NCI-H774 (cell line): ENCODE results near the gene ACAN.

Experiments used
- DNase-seq: peaks from one replicate; lab custom pipeline; 2025; lab: John Stamatoyannopoulos, UW

ACAN gene

DNA sequence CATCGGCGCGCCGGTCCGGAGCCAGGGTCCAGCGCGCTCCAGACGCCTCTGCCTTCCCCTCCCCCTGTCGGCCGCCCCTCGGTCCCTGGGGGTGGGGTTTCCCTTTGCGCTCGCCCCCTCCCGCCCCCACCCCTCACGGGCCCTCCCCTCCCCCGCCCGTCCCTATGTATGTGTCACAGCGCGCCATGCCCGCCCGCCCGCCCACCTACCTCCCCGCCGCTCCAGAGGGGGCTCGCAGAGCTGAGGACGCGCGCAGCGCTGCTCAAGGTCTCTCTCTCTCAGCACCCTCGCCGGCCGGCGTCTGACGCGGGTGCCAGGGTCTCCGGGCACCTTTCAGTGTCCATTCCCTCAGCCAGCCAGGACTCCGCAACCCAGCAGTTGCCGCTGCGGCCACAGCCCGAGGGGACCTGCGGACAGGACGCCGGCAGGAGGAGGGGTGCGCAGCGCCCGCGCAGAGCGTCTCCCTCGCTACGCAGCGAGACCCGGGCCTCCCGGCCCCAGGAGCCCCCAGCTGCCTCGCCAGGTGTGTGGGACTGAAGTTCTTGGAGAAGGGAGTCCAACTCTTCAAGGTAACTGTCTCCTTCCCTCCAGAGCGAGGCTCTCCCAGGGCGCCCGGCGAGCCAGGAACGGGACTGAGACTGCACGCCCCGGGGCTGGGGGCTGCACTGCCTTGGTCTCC, at the start of gene ACAN:
Gene ACAN, plus strand, starts transcription at position 196 of the 679 bp plus-strand sequence. CDS start 32,771 bp downstream, outside the sequence.
- no peak for DNase-seq

DNA sequence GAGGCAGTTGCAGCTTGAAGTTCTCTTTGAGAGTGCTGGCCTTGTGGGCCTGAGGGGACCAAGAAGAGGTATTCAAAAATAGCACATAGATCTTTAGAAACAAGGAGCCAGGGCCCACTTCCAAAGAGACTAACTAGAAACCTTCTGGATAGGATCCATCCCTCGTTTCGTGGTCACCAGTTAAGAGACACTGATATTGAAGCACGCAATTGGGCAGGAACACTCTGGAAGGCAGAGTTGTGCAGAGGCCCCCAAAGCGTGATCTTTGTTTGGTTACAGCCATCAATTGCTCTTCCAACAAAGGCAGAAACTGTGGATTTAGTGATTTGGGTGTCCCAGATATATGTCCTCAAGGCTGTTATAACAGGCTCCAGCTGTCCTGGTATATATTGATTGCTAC, 46.7 kb upstream of the ACAN start:
- DNase-seq: no peak

DNA sequence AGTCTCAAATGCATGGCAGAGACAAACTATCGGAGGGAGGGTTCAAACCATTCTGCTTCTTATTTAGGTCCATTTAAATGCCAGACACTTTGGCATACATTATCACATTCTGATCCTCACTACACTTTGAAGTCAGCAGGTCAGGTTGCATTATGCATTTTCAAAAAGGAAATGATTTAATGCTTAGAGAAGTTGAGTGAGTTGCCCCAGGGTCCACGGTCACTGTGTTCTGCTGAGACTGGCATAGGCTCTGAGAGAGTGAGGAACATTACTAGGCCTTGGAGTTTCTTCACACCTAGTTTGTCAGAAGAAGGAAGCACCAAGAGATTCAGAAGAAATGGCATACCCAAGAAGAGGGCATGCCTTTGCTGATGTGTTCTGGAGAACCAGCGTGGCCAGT, 46.3 kb upstream of the ACAN start:
- no peak for DNase-seq

DNA sequence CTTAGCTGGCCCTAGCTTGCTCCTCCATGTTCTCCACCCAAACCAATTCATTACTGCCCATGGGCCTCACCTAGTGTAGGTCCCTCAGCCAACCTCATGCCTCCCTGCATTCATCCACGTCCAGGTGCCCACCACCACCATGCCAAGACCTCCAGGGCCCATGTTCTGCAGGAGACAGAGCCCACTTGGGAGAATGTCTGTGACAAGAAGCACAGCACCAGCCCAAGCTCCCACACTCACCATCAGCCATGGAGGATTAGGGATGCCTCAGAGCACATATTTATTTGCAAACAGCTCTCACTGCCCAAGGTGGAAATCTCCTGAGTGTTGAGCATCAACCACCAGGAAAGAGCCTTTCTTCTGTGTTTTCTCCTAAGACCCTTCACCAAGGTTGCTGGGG, 43.4 kb upstream of the ACAN start:
- no peak for DNase-seq

DNA sequence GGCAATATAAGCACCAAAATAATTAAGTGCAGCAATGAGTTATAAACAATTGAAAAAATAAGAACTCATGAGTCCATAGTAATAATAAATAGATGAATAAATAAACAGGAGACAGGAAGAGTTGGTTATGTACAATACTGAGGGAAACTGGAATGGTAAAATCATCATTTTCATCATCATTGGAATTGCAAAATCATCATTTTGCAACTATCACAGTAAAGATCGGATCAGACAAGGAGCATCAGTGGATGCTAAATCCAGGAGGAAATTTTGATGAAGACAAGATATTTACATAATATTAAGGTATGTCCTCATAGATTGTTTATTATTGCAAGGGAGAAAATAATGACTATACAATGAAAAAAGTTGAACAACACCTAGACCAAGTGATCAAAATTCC, 38.8 kb upstream of the ACAN start:
- DNase-seq: no peak

DNA sequence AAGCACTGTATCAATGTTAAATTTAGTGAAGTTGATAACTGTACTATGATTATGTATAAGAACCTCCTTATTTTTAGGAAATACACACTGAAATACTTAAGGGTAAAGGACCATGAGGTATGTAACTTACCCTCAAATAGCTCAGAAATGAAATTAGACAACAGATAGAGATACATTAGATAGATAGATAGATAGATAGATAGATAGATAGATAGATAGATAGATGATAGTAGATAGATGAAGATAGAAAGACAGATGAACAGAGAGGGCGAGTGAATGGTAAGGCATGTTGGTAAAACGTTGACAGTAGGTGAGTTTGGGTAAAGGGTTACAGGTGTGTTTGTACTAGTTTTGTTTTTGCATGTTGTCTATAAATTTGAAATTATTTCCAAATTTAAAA, 38.0 kb upstream of the ACAN start:
- no peak for DNase-seq

DNA sequence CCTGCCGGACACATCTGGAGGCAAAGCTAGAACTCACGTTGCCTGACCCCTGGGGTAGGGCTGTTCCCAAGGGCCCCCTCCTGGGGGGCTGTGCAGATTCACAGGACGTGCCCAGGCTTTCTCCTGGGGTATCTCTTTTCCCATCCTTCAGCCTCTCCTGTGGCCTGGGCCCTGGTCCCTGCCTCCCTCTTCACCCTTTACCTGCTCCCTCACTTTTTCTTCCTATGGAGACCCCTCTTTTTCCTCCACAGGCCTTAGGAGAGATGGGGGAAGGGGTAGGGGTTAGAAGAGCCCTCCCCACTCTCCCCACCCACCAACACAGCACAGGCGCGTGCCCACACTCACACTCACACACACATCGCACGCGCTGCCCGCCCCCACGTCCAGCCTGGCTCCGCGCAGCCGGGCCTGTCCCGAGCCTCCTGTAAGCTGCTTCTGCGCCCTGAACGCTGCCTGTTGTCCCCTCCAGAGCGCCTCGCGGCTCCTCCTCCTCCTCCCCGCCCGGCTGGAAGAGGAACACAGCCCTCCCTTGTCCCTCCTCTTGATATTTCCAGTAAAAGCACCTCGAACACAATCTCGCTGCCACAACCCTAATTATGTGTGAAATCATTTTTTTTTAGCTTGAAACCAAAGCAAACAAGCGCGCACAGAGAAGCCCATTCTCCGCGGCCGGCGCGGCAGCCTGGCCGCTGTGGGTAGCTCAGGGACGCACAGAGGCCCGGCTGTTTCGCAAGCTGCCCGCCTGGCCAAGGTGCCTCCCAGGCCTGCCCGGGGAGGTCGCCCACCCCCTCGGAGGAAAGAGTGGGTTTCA, 33.9 kb upstream of the ACAN start:
- no peak for DNase-seq

DNA sequence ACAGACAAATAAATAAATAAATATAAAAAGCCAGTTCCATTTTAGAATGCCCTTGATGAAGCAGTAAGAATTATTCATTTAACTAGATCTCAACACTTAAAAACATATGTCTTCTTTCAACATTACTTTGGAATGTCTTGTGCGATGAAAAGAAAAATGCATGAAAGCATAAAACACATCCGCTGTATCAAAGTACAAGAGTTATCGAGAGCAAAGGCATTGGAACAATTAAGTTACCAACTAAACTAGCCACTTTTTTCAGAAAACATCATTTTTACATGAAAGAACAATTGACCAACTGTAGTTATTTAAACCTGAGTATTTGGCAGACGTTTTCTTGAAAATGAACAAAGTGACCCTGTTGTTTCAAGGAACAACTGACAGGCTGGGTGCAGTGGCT, 27.5 kb upstream of the ACAN start:
- no peak for DNase-seq

DNA sequence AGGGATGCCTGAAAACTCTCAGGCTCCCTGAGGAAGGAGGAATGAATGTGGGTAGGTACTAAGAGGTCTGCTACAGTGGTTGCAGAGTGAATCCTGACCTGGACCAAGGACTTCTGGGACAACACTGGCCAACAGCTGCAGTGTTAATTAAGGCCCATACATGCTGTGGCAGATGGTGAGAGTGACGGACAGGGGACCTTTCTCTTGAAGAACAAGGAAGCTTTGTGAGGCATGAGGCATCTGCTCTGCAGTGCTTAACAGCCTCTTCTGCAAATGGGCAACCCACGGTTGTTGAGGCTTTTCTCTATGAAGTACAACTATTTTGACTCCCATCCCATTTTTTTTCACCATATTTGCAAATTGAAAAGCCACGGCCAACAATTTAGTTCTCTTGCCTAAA, 26.6 kb upstream of the ACAN start:
- no peak for DNase-seq

DNA sequence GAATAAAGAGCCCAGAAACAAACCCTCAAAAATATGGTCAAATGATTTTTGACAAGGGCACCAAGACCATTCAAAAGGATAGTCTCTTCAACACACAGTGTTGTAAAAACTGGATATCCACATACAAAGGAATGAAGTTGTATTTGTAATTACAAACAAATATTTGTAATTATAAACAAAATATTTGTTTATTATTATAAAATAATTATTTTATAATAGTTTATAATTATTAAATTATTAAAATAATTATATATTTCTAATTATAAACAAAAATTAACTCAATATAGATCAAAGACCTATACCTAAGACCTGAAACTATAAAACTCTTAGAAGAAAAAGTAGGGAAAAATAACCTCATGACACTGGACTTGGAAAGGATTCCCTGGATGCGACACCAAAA, 23.3 kb upstream of the ACAN start:
- DNase-seq: no peak

DNA sequence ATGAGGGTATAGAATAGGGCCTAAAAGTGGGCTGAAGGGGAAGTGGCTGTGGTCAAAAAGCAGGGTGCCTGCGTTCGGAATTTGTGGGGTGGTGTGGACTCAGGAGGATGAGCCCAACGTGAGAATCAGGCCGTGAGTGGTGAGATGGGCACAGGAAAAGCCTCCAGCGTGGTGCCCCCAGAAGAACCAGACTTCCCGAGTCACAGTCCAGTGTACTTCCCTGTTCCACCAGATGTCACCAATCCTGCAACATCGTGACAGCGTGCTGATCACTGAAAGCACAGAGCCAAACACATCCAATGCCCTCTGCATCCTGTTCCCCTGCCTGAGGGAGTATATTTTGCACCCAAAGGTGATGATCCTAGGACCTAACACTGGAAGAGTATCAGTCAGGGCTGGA, 20.8 kb upstream of the ACAN start:
- DNase-seq: no peak

DNA sequence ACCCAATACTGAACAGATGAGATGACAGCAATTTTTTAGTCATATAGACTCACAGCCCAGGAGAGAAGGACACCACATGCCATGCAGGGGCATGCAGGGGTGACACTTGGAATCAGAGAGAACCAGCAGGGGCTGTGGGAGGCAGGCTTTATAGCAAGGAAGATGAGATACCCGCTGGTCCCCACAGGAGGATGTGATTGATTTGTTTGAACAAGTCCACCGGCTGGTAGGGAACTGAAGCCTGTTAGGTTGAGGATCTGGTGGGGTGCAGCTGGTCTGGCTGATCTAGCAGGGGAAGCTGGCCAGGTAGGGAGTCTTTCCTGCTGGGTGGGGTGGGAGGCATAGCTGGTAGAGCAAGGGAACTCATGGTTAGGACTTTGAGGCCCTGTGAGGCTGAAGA, 18.0 kb upstream of the ACAN start:
- no peak for DNase-seq

DNA sequence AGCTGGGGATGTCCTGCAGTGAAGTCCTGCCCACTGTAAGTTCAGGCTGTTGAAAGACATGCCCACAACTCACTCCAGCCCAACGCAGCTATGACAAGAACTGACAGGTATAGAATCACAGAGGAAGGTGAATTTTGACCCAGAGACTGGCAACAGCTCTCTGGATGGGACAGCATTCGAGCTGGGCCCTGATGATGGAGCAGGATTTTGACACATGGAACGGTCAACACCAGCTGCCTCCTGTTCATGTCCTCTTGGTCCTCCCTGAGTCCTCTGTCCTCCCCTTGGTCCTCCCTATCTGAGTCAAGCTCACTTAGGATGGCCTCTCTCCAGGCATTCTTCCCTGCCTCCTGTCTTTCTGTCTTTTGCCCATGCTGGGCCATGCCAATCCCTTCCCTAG, 15.2 kb upstream of the ACAN start:
- no peak for DNase-seq

DNA sequence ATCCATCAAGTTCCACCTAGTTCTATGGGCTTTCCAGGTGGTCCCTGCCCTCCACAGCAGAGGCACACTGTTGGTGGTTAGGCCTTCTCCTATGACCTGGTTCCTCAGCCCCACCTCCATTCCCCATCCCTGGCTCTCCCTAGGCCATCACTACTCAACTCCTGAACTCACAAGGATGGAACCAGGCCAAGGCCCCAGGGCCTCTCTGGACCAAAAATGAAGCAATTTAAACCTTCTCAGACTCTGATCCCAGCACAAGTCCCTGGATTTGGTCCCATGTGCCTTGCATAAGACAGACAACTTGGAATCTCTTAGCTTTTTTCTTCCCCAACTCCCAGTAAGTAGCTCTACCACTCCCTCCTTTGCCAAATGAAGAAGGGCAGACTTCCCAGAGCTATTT, 14.4 kb upstream of the ACAN start:
- DNase-seq: no peak

DNA sequence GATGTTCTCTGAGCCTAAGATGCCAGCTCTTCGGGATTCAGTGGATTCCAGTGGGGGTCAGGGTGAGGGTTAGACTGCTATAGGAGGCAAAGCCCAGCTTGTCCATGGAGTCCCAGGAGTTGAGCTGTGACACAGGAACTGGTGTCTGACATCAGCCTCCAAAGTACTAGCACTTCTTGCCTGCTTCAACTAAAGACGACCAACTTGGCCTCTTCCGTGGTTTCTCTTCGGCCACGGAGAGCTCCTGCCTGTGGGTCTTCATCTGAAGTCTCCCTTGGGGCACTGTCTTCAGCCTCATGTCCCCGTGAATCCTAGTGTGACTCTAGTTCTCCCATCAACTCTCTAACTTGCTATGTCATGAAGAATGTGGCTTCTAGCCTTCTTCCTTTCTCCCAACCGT, 12.8 kb upstream of the ACAN start:
- no peak for DNase-seq

DNA sequence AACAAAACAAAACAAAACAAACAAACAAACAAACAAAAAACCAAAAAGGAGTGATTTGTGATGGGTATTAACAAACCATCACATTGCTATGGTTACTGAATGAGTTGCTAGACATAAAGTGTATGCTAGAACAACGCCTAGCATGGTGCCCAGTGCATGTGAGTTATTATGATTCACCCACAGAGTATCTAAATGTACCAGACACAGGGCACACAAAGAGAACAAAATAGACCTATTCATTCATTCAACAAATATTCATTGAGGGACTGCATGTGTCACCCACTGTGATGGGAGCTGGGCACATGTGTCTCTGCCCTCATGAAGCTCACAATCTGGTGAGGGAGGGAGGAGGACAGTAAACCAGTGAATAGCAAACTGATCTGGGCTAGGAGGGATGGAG, 11.6 kb upstream of the ACAN start:
- DNase-seq: no peak

DNA sequence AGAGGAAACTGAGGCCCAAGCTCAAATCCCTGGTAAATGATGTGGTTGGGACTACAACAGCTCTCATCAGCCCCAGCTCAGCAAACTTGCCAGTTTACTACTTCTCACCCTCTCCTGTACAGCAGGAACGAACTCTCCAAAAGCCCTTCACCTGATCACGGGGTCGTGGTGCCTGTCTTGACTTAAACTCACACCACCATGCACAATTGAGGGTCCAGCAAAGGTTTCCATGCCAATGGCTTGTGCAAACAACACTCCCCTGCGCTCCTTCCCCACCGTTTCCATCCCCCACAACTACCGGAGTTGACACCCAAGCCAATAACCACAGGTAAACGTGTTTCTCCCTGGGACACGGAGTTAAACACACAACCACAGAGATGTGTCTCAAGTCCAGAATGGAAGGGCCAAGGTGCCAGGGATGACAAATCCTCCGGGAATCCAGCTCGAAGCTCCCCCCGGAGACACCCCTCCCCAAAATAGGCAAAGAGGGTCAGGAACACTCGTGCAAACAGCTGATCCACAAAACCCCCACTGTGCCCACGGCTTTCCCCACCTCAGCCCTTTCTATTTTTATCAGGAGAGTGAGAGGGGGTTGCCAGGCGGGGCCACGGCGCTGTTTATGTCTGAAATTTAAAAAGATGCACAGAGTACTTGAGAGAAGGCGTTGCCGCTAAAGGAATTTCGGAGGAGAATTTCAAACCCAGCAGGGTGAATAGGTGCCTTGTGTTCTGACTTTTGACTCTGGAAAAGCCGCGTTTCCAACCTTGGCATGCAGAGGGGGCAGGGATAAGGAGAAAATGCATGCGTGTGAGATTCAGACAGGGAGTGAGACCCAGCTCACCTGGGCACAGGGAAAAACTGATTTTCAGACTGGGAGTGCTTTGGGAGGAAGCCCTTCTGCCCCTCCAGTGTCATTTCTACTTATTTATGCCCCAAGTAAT, 10.6 kb upstream of the ACAN start:
- no peak for DNase-seq

DNA sequence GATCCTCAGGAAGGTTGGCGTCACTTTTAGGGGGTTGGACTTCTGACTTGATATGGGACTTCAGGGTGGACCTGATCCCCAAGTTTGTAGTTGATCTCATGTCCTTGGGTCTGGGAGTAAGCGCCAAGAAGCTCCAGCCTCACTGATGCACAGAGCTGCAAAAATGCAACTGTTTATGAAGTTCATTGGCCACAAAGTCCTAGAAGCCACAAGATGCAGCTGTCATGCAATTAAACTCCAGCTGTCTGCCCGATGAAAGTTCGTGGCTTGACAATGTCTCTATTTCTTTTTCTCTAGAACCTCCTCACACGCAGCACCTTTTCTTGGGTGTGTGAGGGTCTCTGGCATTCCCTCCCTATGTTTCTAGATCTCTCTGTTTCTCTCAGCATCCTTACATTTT, 9.2 kb upstream of the ACAN start:
- no peak for DNase-seq

DNA sequence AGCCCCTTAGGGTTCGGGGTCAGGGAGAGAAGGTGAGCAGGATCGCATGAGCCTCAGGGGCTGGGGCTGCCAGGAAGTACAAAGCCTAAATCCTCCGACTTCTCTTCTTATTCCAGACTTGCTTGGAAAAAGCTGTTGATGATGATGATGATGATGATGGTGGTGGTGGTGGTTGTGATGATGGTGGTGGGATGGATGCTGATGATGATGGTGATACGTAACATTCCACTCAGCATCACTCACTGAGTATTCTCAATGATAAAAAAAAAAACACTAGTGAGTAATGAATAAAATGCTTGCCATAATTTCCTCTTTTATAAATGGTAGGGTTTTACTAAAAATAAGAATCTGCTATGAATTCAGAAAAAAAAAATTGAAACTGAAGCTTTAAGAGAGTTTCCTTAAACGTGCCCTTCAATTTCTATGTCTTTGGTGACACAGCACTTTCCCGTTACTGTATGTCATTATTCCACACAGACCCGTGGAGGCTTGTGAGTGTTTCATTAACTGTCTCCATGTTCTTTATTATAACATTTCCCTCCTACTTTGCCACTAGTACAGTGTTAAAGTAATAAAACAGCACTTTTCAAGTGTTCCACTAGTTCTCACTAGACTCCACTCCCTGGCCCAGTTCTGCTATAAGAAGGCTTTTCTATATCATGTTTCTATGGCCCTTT, 5.4 kb upstream of the ACAN start:
- no peak for DNase-seq

DNA sequence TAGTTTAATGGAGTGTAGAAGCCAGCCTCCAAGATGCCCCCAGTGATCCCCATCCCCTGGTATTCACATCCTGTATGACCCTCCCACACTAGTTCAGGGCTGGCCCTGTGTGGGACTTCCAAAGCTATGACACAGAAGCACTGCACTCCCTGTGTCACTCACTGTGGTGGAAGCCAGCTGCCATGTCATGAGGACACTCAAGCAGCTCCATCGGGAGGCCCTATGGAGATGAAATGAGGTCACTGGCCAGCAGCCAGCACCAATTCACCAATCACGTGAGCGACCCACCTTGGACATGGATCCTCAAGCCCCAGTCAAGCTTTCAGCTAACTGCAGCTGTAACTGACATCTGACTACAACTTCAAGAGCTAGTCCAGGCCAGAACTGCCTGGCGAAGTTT, 3.9 kb upstream of the ACAN start:
- DNase-seq: no peak

DNA sequence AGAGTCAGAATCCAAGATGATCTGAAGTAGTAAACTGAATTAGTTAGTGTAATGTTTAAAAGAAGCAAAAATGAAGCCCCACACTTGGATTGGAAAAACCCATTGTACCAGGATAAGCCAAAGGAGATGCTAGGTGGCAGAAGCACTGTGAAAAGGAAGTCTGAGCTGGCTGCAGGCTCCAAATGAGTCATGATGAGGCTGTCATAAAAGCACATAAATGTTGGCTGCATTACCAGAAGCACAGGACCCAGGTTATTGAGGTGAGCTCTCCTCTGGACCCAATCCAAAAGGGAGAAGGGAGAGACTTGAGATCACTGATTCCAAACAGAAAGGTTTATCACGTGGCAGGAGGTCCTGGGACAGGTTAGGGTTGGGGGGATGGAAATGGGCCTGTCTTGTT, 3.2 kb upstream of the ACAN start:
- no peak for DNase-seq

DNA sequence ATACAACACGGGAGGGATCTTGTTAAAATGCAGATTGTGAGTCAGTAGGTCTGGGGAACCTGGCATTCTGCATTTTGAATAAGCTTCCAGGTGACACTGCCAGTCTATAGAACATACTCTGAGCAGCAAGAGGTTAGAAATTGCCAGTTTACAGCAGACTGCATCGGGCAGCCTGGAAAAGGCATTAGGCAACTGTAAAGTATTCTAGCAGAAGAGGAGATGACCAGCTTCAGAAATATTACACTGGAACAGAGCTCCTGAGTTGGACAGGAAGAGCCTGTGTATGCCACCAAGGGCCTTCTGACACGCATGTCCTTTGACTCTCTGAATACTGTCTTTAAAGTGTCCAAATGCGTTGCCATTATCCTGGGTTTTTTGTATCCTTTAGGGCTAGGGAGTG, 2.5 kb upstream of the ACAN start:
- DNase-seq: no peak
